Cortex of kidney (tissue), 1 donor: ENCODE measurements around the gene PRR15.

Source experiments
- DNase-seq: peaks from one replicate; lab custom pipeline; 2025; lab: John Stamatoyannopoulos, UW

The PRR15 gene

GRCh38 chr7:29610086-29610485, 46.5 kb downstream of the PRR15 start:
- DNase-seq = no peak

- DNase-seq = no peak
Observed at GRCh38 chr7:29611941-29612544, 48.4 kb downstream of the PRR15 start.

- no peak for DNase-seq
Observed at GRCh38 chr7:29612596-29612995, 49.0 kb downstream of the PRR15 start.

GRCh38 chr7:29613100-29613499, 49.5 kb downstream of the PRR15 start:
- no peak for DNase-seq

GRCh38 chr7:29614229-29614628, 50.6 kb downstream of the PRR15 start:
- no peak for DNase-seq
